OCI-LY3 (cell line): ENCODE results near the gene RTL5.

Source experiments
- H2AFZ ChIP-seq: fragments of 200-600, 300-600 bp; shearing (Covaris generic); 2 replicates; pipeline ENCODE4 v1.6.0; 2014; ENCODE audit warnings: antibody characterized with exemption, low read depth, low read length
- H3K27ac ChIP-seq: fragments of 200-600, 300-600 bp; sonication (generic); 2 replicates; pipeline ENCODE4 v1.5.1; 2014; ENCODE audit warnings: mild to moderate bottlenecking, low read length, moderate library complexity, mixed read lengths
- H3K27me3 ChIP-seq: fragments of 200-600, 300-600 bp; sonication (generic); 2 replicates; pipeline ENCODE4 v1.6.1; 2014; ENCODE audit warnings: low read depth, low read length, mixed read lengths
- H3K36me3 ChIP-seq: fragments of 200-600, 300-600 bp; sonication (generic); replicated peaks from 2 replicates; pipeline ENCODE3; 2014; ENCODE audit warnings: low read depth, low read length, mixed read lengths
- H3K4me1 ChIP-seq: fragments of 300-600, 200-600 bp; sonication (generic); 2 replicates; pipeline ENCODE4 v1.6.1; 2014; ENCODE audit warnings: low read length, mixed read lengths
- H3K4me2 ChIP-seq: fragments of 200-600, 300-600 bp; sonication (generic); 2 replicates; pipeline ENCODE4 v1.6.1; 2014; ENCODE audit warnings: low read length, mixed read lengths
- H3K4me3 ChIP-seq: fragments of 300-600, 200-600 bp; sonication (generic); 2 replicates; pipeline ENCODE4 v1.5.1; 2014; ENCODE audit warnings: antibody characterized with exemption, mild to moderate bottlenecking, low read length, moderate library complexity
- H3K79me2 ChIP-seq: fragments of 300-600, 200-600 bp; shearing (Covaris generic); 2 replicates; pipeline ENCODE4 v1.6.1; 2014; ENCODE audit warnings: mild to moderate bottlenecking, low read length, mixed read lengths
- H3K9ac ChIP-seq: fragments of 300-600, 200-600 bp; shearing (Covaris generic); 2 replicates; pipeline ENCODE4 v1.6.0; 2014; ENCODE audit warnings: mild to moderate bottlenecking, low read length, moderate library complexity
- H3K9me3 ChIP-seq: fragments of 200-600, 300-600 bp; shearing (Covaris generic); 2 replicates; pipeline ENCODE4 v1.6.1; 2014; ENCODE audit warnings: low read length, mixed read lengths; ENCODE audit not compliant: insufficient read depth
- H4K20me1 ChIP-seq: fragments of 200-600, 300-600 bp; sonication (generic); 2 replicates; pipeline ENCODE4 v1.6.1; 2016; ENCODE audit warnings: low read length, mixed read lengths; ENCODE audit not compliant: insufficient read depth
- EZH2phosphoT487 ChIP-seq: fragments of 200-600 bp; shearing (Covaris generic); IDR thresholded peaks from 2 replicates; pipeline ENCODE4 v1.6.1; 2018; ENCODE audit warnings: antibody characterized with exemption, mixed run types, low read depth
- TF ChIP-seq, protein P1 (sequence below): fragments of 200-600, 300-600 bp; sonication (generic); IDR thresholded peaks from 2 replicates; pipeline ENCODE4 v1.5.1; 2014; ENCODE audit warnings: antibody characterized with exemption, low read length, low read depth

RTL5 gene

GRCh38 chrX:72100051-72100755 lies 31.5 kb downstream of the RTL5 start:
- Histone ChIP-seq H3K9me3 (no peaks in the 10 kb centered on the region), H3K4me1 (peaks cover 34% of the 10 kb centered on the region), H2AFZ (0 out of 2 replicates have a peak overlapping the region, but pooled peaks have one; percentile 26), H3K4me3 (peak overlapping the region; percentile 42), H3K36me3 (no peaks in the 10 kb centered on the region), H3K9ac (no peak overlapping the region), H4K20me1 (no peaks in the 10 kb centered on the region), H3K27me3 (peaks cover 26% of the 10 kb centered on the region), H3K4me2 (peak overlapping the region; percentile 83), H3K79me2 (no peaks in the 10 kb centered on the region), H3K27ac (peak overlapping the region; percentile 52)
- TF ChIP-seq, protein P1, sequence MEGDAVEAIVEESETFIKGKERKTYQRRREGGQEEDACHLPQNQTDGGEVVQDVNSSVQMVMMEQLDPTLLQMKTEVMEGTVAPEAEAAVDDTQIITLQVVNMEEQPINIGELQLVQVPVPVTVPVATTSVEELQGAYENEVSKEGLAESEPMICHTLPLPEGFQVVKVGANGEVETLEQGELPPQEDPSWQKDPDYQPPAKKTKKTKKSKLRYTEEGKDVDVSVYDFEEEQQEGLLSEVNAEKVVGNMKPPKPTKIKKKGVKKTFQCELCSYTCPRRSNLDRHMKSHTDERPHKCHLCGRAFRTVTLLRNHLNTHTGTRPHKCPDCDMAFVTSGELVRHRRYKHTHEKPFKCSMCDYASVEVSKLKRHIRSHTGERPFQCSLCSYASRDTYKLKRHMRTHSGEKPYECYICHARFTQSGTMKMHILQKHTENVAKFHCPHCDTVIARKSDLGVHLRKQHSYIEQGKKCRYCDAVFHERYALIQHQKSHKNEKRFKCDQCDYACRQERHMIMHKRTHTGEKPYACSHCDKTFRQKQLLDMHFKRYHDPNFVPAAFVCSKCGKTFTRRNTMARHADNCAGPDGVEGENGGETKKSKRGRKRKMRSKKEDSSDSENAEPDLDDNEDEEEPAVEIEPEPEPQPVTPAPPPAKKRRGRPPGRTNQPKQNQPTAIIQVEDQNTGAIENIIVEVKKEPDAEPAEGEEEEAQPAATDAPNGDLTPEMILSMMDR: no peak
- TF ChIP-seq EZH2phosphoT487: no peak

DNA sequence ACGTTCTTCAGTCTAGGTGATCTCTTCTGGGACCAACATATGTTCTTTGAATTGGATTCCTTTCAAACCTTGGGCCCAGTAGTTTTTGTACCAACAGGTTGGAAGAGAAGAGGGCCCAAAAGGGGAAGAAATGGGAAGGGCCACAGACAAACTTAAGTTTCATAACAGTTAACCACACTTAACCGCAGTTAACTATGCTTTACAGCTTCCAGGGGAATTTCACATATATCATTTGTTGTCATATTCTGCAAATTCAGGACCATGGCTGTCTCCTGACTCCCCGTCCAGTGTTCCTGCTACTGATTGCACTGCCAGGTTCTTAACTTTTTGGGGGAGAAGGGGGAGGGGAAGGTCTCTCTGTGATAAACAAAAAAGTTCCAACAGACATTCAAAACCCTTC lies 34.6 kb downstream of the RTL5 start:
- H3K4me1 ChIP-seq: peaks cover 32% of the 10 kb centered on the region
- TF ChIP-seq, protein P1: no peak
- TF ChIP-seq EZH2phosphoT487: no peak
- no peak overlapping the region for H3K27ac ChIP-seq
- no peaks in the 10 kb centered on the region for H3K9me3 ChIP-seq
- no peak overlapping the region for H3K4me2 ChIP-seq
- peaks cover 11% of the 10 kb centered on the region for H3K27me3 ChIP-seq
- H3K36me3 ChIP-seq: no peaks in the 10 kb centered on the region
- no peak overlapping the region for H3K4me3 ChIP-seq
- no peak overlapping the region for H3K9ac ChIP-seq
- H4K20me1 ChIP-seq: no peaks in the 10 kb centered on the region
- H3K79me2 ChIP-seq: no peaks in the 10 kb centered on the region
- no peak overlapping the region for H2AFZ ChIP-seq

DNA sequence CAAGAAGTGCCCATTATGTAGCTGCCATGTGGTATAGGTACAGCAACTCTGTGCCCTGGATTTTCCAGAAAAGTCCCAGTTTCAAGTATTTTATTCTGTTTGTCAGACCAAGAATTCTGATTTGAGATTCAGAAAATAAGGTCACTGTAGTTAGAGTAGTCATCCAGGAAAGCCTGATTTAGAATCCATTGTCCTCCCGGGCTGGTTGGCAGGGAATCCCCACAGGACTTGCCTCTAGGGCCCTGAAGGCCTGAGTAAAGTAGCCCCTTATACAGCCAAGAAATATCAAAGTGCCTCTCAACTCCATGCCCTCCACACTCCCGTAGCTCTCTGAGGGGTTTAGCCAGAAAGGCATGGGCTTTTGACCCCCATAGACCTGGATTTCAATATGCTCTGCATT lies 36.3 kb downstream of the RTL5 start:
- no peak overlapping the region for H2AFZ ChIP-seq
- H3K4me2 ChIP-seq: no peak overlapping the region
- H3K9ac ChIP-seq: no peak overlapping the region
- H3K27ac ChIP-seq: no peak overlapping the region
- no peaks in the 10 kb centered on the region for H3K9me3 ChIP-seq
- TF ChIP-seq, protein P1: no peak
- no peak for TF ChIP-seq EZH2phosphoT487
- H3K4me1 ChIP-seq: peaks cover 18% of the 10 kb centered on the region
- no peaks in the 10 kb centered on the region for H3K79me2 ChIP-seq
- H3K4me3 ChIP-seq: no peak overlapping the region
- H3K27me3 ChIP-seq: 0 out of 2 replicates have a peak, but pooled peaks cover 4% of the 10 kb centered on the region
- H4K20me1 ChIP-seq: no peaks in the 10 kb centered on the region
- no peaks in the 10 kb centered on the region for H3K36me3 ChIP-seq

GRCh38 chrX:72094894-72095293 lies 36.8 kb downstream of the RTL5 start:
- Histone ChIP-seq H3K9ac (no peak overlapping the region), H3K4me2 (no peak overlapping the region), H3K27ac (no peak overlapping the region), H3K36me3 (no peaks in the 10 kb centered on the region), H3K27me3 (0 out of 2 replicates have a peak, but pooled peaks cover 4% of the 10 kb centered on the region), H3K9me3 (no peaks in the 10 kb centered on the region), H3K4me1 (peaks cover 13% of the 10 kb centered on the region), H4K20me1 (no peaks in the 10 kb centered on the region), H2AFZ (no peak overlapping the region), H3K4me3 (no peak overlapping the region), H3K79me2 (no peaks in the 10 kb centered on the region)
- TF ChIP-seq EZH2phosphoT487: no peak
- TF ChIP-seq, protein P1: no peak
